Activated T-helper 2 cell treated with anti-CD3 and anti-CD28 coated beads, Interferon-gamma antibody, Interleukin-2, Interleukin-4, amounts not matched to agents 10 μg/mL and 5 μg/mL and 100 μg/mL, durations not matched to agents 14 hours and 24 hours and 36 hours (primary cell): ENCODE measurements around the gene TINCR. TPM values are rescaled to one million over a fixed set of nuclear protein-coding genes. Genes with fewer than 3 reads are reported as not detected.

Experiments used
- DNase-seq: peaks from one replicate; pipeline ENCODE4 v3.0.0; 2021; ENCODE audit warnings: low spot score
- H3K27ac Mint-ChIP-seq: one replicate; pipeline ENCODE4 v1.8.0; 2021; ENCODE audit warnings: mixed read lengths
- H3K27me3 Mint-ChIP-seq: one replicate; pipeline ENCODE4 v1.8.0; 2021; ENCODE audit warnings: low read depth, mixed read lengths
- H3K36me3 Mint-ChIP-seq: one replicate; pipeline ENCODE4 v1.8.0; 2021; ENCODE audit warnings: low read depth, mixed read lengths
- H3K4me1 Mint-ChIP-seq: one replicate; pipeline ENCODE4 v1.8.0; 2021; ENCODE audit warnings: low read depth, mixed read lengths
- H3K4me3 Mint-ChIP-seq: one replicate; pipeline ENCODE4 v1.8.0; 2021; ENCODE audit warnings: low read depth, mild to moderate bottlenecking, moderate library complexity, mixed read lengths
- H3K9me3 Mint-ChIP-seq: one replicate; pipeline ENCODE4 v1.8.0; 2021; ENCODE audit warnings: mixed read lengths
- intact Hi-C: fragments of 100-400 bp; cut with micrococcal nuclease; formaldehyde crosslinking; loops from one replicate; pipeline ENCODE4 v1.15.1; 2023
- total RNA-seq: library from RNA; stranded (reverse); gene quantifications from 2 replicates; pipeline ENCODE4 v1.2.3, GENCODE V29; 2022

The TINCR gene
- total RNA-seq, 1 donor from 2014 or later = 0.52 TPM

GRCh38 chr19:5585461-5586299 is 17.9 kb upstream of the TINCR start:
- H3K4me3 Mint-ChIP-seq = no peak overlapping the region

GRCh38 chr19:5580161-5580571 is 12.4 kb upstream of the TINCR start:
- Mint-ChIP-seq H3K4me3 (no peak overlapping the region), H3K27ac (no peak overlapping the region), H3K9me3 (no peaks in the 10 kb centered on the region), H3K4me1 (peaks cover 5% of the 10 kb centered on the region), H3K27me3 (no peaks in the 10 kb centered on the region), H3K36me3 (peaks cover 3% of the 10 kb centered on the region)
- intact Hi-C loops = no loop called here
- no peak for DNase-seq

More at GRCh38 chr19:5585461-5586299, 17.9 kb upstream of the TINCR start:
- H3K4me1 Mint-ChIP-seq = peaks cover 9% of the 10 kb centered on the region
- intact Hi-C loops = no loop called here
- no peaks in the 10 kb centered on the region for H3K9me3 Mint-ChIP-seq
- peaks cover 42% of the 10 kb centered on the region for H3K36me3 Mint-ChIP-seq
- no peak for DNase-seq
- H3K27me3 Mint-ChIP-seq = no peaks in the 10 kb centered on the region
- peak overlapping the region; percentile 80 for H3K27ac Mint-ChIP-seq

- no peaks in the 10 kb centered on the region for H3K9me3 Mint-ChIP-seq
- H3K4me3 Mint-ChIP-seq = no peak overlapping the region
- H3K4me1 Mint-ChIP-seq = peaks cover 5% of the 10 kb centered on the region
- H3K36me3 Mint-ChIP-seq = peaks cover 3% of the 10 kb centered on the region
- H3K27ac Mint-ChIP-seq = no peak overlapping the region
- no peak for DNase-seq
- H3K27me3 Mint-ChIP-seq = no peaks in the 10 kb centered on the region
- intact Hi-C loops = no loop called here
Observed at GRCh38 chr19:5579697-5580096, 11.9 kb upstream of the TINCR start.

- H3K36me3 Mint-ChIP-seq = peaks cover 3% of the 10 kb centered on the region
- H3K4me1 Mint-ChIP-seq = peaks cover 5% of the 10 kb centered on the region
- no peak overlapping the region for H3K27ac Mint-ChIP-seq
- no peaks in the 10 kb centered on the region for H3K9me3 Mint-ChIP-seq
- H3K27me3 Mint-ChIP-seq = no peaks in the 10 kb centered on the region
- no peak for DNase-seq
- H3K4me3 Mint-ChIP-seq = no peak overlapping the region
- intact Hi-C loops = no loop called here
Observed at GRCh38 chr19:5579286-5579685, 11.5 kb upstream of the TINCR start.

GRCh38 chr19:5578097-5578846 is 10.5 kb upstream of the TINCR start:
- H3K9me3 Mint-ChIP-seq = no peaks in the 10 kb centered on the region

GRCh38 chr19:5575590-5575989 is 7.8 kb upstream of the TINCR start:
- H3K36me3 Mint-ChIP-seq = no peaks in the 10 kb centered on the region
- peaks cover 5% of the 10 kb centered on the region for H3K4me1 Mint-ChIP-seq
- H3K27ac Mint-ChIP-seq = no peak overlapping the region
- no peaks in the 10 kb centered on the region for H3K9me3 Mint-ChIP-seq
- no peak for DNase-seq
- H3K4me3 Mint-ChIP-seq = no peak overlapping the region
- H3K27me3 Mint-ChIP-seq = no peaks in the 10 kb centered on the region
- intact Hi-C loops = no loop called here

More at GRCh38 chr19:5578097-5578846, 10.5 kb upstream of the TINCR start:
- H3K27ac Mint-ChIP-seq = no peak overlapping the region
- peaks cover 5% of the 10 kb centered on the region for H3K4me1 Mint-ChIP-seq
- H3K27me3 Mint-ChIP-seq = no peaks in the 10 kb centered on the region
- intact Hi-C loops = no loop called here
- no peak overlapping the region for H3K4me3 Mint-ChIP-seq
- H3K36me3 Mint-ChIP-seq = no peaks in the 10 kb centered on the region
- DNase-seq = peak; percentile 58

- H3K36me3 Mint-ChIP-seq = no peaks in the 10 kb centered on the region
- no peak overlapping the region for H3K4me3 Mint-ChIP-seq
- DNase-seq = no peak
- no peaks in the 10 kb centered on the region for H3K9me3 Mint-ChIP-seq
- no peaks in the 10 kb centered on the region for H3K27me3 Mint-ChIP-seq
- intact Hi-C loops = no loop called here
- H3K4me1 Mint-ChIP-seq = peaks cover 2% of the 10 kb centered on the region
- H3K27ac Mint-ChIP-seq = no peak overlapping the region
Observed at GRCh38 chr19:5572556-5573286, 5.0 kb upstream of the TINCR start.

- no peaks in the 10 kb centered on the region for H3K9me3 Mint-ChIP-seq
- no peak overlapping the region for H3K4me3 Mint-ChIP-seq
- H3K36me3 Mint-ChIP-seq = no peaks in the 10 kb centered on the region
- intact Hi-C loops = no loop called here
- H3K4me1 Mint-ChIP-seq = peaks cover 2% of the 10 kb centered on the region
- no peak overlapping the region for H3K27ac Mint-ChIP-seq
- DNase-seq = no peak
- H3K27me3 Mint-ChIP-seq = no peaks in the 10 kb centered on the region
Observed at GRCh38 chr19:5571777-5572176, 4.0 kb upstream of the TINCR start.

GRCh38 chr19:5567970-5568407 is 236 bp upstream of the TINCR start:
- H3K4me3 Mint-ChIP-seq = no peak overlapping the region
- intact Hi-C loops = no loop called here
- H3K27ac Mint-ChIP-seq = no peak overlapping the region
- no peak for DNase-seq
- H3K36me3 Mint-ChIP-seq = no peaks in the 10 kb centered on the region
- no peaks in the 10 kb centered on the region for H3K9me3 Mint-ChIP-seq
- H3K27me3 Mint-ChIP-seq = no peaks in the 10 kb centered on the region
- no peaks in the 10 kb centered on the region for H3K4me1 Mint-ChIP-seq

GRCh38 chr19:5564930-5565329 is 2.8 kb downstream of the TINCR start:
- no peak for DNase-seq
- no peaks in the 10 kb centered on the region for H3K27me3 Mint-ChIP-seq
- no peaks in the 10 kb centered on the region for H3K4me1 Mint-ChIP-seq
- intact Hi-C loops = no loop called here
- H3K36me3 Mint-ChIP-seq = no peaks in the 10 kb centered on the region
- no peak overlapping the region for H3K27ac Mint-ChIP-seq
- H3K9me3 Mint-ChIP-seq = peaks cover 15% of the 10 kb centered on the region
- H3K4me3 Mint-ChIP-seq = no peak overlapping the region

- no peaks in the 10 kb centered on the region for H3K27me3 Mint-ChIP-seq
- no peak for DNase-seq
- intact Hi-C loops = no loop called here
- no peaks in the 10 kb centered on the region for H3K4me1 Mint-ChIP-seq
- H3K9me3 Mint-ChIP-seq = peaks cover 15% of the 10 kb centered on the region
- no peak overlapping the region for H3K4me3 Mint-ChIP-seq
- H3K36me3 Mint-ChIP-seq = no peaks in the 10 kb centered on the region
- H3K27ac Mint-ChIP-seq = no peak overlapping the region
Observed at GRCh38 chr19:5563935-5564612, 3.7 kb downstream of the TINCR start.

- peaks cover 15% of the 10 kb centered on the region for H3K9me3 Mint-ChIP-seq
- no peaks in the 10 kb centered on the region for H3K36me3 Mint-ChIP-seq
- no peak overlapping the region for H3K4me3 Mint-ChIP-seq
- no peak overlapping the region for H3K27ac Mint-ChIP-seq
- H3K27me3 Mint-ChIP-seq = no peaks in the 10 kb centered on the region
- H3K4me1 Mint-ChIP-seq = no peaks in the 10 kb centered on the region
- no peak for DNase-seq
- intact Hi-C loops = no loop called here
Observed at GRCh38 chr19:5563008-5563431, 4.7 kb downstream of the TINCR start.
